CD4-positive, alpha-beta T cell treated with Interleukin-1 beta for 1 hour (primary cell): ENCODE results near the gene HNRNPAB.

Experiments used
- DNase-seq, 2 donors: peaks; one replicate each; pipeline ENCODE4 v3.0.0-alpha.2; 2020 to 2022

Gene HNRNPAB

GRCh38 chr5:178232124-178232919 lies 28.0 kb downstream of the HNRNPAB start, which contains the start of gene PHYKPL:
PHYKPL (minus strand) TSS chr5:178232802; CDS start chr5:178232550, 252 bp downstream.
- peak; percentile 63 to 69 for DNase-seq

- no peak for DNase-seq
Measured at GRCh38 chr5:178232920-178233429, 28.6 kb downstream of the HNRNPAB start.

GRCh38 chr5:178234121-178234749 lies 29.9 kb downstream of the HNRNPAB start:
- DNase-seq = no peak

- peak; percentile 58 to 76 for DNase-seq
Measured at GRCh38 chr5:178234750-178235587, 30.6 kb downstream of the HNRNPAB start.

GRCh38 chr5:178235588-178235974 lies 31.2 kb downstream of the HNRNPAB start:
- DNase-seq = no peak

- DNase-seq = no peak
Measured at GRCh38 chr5:178236126-178236525, 31.8 kb downstream of the HNRNPAB start.

GRCh38 chr5:178236679-178237078 lies 32.3 kb downstream of the HNRNPAB start:
- DNase-seq = no peak

- no peak for DNase-seq
Measured at GRCh38 chr5:178237431-178238312, 33.3 kb downstream of the HNRNPAB start.

GRCh38 chr5:178238313-178238635 lies 33.9 kb downstream of the HNRNPAB start:
- no peak for DNase-seq

GRCh38 chr5:178238711-178239592 lies 34.6 kb downstream of the HNRNPAB start:
- DNase-seq = peak; percentile 44 to 51

- peak; percentile 42 to 47 for DNase-seq
Measured at GRCh38 chr5:178239626-178240301, 35.4 kb downstream of the HNRNPAB start.

- DNase-seq = no peak
Measured at GRCh38 chr5:178240341-178240741, 36.0 kb downstream of the HNRNPAB start.

- DNase-seq = no peak
Measured at GRCh38 chr5:178240766-178241165, 36.4 kb downstream of the HNRNPAB start.

- no peak for DNase-seq
Measured at GRCh38 chr5:178241231-178241663, 36.9 kb downstream of the HNRNPAB start.

- no peak for DNase-seq
Measured at GRCh38 chr5:178241688-178242231, 37.4 kb downstream of the HNRNPAB start.

GRCh38 chr5:178242416-178242815 lies 38.1 kb downstream of the HNRNPAB start:
- no peak for DNase-seq

GRCh38 chr5:178244576-178244975 lies 40.2 kb downstream of the HNRNPAB start:
- DNase-seq = no peak

GRCh38 chr5:178245389-178245788 lies 41.1 kb downstream of the HNRNPAB start:
- no peak for DNase-seq

GRCh38 chr5:178246624-178247279 lies 42.4 kb downstream of the HNRNPAB start:
- no peak for DNase-seq
